ENCODE data around the gene KCNH5.
"Not testable (repeated sequence)": the region's sequence is repeated elsewhere in the genome, so short reads cannot be mapped to it uniquely, and the experiment has no call there.

KCNH5 gene

DNA sequence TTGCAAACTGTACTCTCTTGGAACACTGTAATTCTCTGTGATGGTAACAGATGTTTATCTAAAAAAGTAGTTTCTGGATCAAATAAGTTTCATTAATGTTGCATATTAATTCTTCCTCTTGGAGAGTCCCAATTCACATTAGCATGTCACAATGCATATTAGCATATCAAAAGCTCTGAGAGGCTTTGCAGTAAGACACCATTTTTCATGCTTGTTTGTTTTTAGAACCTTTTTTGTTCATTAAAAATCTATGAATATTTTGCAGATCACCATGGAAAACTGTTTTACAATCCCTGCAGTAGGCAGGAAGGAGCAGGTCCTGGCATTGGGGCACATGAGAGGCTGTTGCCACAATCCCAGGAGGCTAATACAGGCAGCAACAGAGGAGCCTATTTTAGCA, 180.7 kb downstream of the KCNH5 start:
- DNase-seq = no peak

DNA sequence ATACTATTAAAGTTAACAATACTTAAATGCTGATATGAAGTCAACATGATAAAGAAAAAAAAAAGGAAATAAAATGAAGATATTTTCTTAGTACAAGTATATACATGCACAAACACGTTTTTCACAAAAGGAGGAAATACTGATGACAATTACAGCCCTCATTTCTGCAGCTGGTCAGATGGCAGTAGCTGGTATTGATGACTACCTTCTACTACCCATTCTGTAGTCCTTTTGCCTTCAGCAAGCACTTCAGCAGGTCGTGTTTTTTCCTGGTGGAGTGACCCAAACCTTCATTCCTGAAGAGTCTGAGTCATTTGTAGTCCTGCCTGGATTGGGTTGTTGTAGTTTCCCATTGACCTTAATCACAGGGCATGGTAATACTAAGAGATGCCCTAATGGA, 187.2 kb downstream of the KCNH5 start:
- not testable (repeated sequence) for DNase-seq

DNA sequence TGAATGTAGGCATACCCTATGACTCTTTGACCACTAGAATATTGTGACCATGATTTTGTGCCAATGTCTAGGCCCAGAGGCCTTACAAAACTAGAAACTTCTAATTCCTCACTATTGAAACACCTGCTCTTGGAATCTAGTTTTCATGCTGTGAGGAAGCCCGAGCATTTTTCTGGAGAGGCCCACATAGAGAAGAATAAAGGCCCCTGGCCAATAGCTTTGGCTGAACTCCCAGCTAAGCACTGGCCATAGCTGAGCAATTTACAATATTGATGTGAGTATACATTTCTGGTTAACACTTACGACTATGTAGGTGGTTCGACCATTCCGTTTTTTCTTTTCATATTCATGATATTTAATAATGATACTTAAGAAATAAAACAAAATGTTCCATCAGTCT, 190.3 kb downstream of the KCNH5 start:
- no peak for DNase-seq

DNA sequence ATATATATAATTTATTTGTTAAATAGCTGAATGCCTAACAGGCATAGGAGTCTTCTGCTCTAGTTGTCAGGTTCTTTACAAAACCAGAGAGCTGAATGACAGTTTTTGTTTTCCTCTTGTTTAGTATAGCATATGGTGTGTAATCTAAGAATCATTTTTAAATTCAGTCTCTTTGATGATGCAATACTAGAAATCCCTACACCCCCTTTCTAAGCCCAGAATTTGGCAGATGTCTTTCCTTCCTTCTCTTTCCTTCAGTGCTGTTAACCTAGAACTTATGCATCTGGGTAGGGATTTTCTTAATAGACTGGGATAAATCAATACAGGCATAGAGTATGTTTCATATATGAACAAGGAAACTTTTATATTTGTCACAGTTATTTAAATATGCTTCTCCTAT, 198.1 kb downstream of the KCNH5 start:
- no peak for DNase-seq

DNA sequence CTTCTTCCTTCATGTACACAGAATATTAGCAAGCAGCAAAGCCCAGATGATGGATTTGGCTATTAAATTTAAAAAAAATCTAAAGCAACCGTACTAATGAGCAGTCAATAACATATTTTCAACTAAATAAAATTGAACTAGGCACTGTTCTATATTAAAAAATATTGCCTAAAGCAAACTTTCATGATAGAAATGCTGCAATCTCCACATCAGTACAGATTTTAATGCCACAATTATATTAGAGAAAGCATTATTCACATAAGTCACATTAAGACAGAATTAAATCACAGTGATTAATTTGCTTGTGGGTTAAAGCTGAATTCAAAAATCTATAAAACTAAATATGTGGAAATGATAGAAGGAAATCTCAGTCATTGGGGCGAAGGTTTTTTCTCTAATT, 200.7 kb downstream of the KCNH5 start:
- no peak for DNase-seq

DNA sequence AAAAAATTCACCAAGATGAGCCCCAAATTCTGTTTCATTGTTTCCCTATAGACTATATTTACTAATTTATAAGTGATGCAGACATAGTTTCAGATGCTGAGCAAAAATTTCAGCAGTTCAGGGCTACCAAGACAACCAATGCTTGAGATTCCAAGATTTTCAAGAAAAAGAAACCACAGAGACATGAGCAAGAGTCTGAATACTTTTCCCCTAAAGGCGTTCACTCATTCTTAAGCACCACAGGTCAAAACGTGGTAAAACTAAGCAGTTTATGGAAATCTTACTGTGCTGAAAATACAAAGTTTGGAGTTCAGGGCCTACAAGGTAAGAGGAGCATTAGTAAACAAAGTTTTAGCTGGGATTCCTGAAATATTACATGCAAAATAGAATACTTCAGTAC, 221.2 kb downstream of the KCNH5 start:
- no peak for DNase-seq

DNA sequence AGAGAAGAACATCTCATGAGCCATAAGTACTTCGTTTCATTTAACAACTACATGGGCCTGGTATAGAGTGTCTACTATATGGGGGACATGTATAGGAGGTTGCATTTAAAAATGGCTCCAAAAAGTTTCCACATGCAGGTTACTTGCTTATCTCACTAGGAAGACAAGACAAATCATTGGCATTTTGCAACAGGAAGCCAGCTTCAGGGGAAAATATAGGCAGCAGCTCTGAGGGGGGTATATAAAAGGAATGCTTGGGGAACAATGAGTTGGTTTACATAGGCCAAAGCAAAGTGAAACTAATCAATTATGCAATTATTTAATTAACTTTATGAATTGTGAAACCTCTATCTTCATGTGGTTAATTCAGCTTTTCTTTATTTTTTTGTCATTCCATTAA, 225.3 kb downstream of the KCNH5 start:
- no peak for DNase-seq

DNA sequence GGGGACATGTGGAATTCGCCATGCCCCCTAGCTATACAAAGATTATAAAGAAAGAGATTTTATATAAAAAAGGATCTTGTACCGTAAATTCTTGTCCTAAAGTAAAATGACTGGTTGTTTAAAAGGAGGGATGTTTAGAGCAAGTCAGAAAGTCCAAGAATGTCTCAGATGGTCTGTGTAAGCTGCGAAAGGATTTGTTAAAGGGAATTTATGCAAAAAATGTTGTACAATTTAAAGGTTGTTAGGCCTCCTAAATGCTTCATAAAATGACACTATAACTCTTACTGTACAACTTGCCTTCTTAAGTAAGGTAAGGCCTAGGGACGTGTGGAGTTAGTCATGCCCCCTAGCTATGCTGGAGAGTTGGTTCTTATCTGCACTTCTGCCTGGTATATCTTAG, 237.6 kb downstream of the KCNH5 start:
- DNase-seq = no peak

DNA sequence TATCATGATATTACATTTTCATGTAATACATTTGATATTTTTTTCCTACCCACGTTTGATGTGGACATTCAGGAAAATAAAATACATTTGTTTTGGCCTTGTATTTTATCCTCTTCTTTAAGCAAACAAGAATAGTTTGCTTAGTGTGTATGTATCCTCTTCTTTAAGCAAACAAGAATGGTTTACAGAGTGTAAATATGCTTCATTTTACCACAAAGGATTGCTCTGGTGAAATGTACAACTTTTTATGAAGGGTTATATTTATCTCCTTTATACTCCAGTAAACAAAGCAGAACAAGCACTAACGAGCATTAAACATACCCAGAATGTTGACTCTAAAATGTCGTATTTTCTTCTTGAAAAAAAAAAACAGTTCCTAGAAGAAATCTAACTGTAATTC, 244.7 kb downstream of the KCNH5 start:
- no peak for DNase-seq

DNA sequence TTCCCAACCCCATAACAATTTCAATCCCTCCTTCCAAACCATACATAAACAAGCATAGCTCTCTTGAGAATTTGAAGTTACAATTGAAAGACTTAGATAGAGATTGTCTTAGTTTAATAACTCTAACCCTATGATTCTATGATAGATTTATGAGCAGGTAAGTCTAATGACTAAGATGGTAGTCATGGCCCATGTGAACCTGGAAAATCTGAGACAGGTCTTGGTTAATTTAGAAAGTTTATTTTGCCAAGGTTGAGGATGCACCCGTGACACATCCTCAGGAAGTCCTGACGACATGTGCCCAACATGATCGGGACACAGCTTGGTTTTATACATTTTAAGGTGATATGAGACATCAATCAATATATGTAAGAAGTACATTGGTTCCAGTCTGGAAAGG, 248.8 kb downstream of the KCNH5 start:
- no peak for DNase-seq

DNA sequence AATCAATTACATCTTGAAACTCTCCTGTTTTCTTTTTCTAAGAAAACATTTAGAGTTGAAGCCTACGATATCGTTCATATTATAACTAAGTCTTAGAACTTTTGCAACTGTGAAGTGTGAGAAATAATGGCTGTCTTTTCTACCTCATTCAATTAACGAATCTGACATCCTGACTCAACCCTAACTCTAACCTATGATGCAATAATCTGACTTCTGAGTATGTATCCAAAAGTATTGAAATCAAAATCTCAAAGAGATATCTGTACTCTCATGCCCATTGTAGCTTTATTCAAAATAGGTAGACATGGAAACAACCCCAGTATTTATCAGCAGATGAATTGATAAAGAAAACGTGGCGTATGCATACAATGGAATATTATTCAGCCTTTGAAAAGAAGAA, 252.7 kb downstream of the KCNH5 start:
- no peak for DNase-seq

DNA sequence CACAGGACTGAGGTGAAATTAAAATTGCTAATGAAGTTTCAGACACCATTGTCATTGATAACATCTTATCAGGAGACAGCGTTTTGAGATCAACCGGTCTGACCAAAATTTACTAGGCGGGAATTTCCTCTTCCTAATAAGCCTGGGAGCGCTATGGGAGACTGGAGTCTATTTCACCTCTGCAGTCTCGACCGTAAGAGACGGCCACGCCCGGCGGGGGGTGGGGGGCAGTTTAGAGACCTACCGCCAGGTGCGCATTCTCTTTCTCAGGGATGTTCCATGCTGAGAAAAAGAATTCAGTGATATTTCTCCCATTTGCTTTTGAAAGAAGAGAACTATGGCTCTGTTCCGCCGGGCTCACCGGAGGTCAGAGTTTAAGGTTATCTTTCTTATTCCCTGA, 263.9 kb downstream of the KCNH5 start:
- DNase-seq = not testable (repeated sequence)

DNA sequence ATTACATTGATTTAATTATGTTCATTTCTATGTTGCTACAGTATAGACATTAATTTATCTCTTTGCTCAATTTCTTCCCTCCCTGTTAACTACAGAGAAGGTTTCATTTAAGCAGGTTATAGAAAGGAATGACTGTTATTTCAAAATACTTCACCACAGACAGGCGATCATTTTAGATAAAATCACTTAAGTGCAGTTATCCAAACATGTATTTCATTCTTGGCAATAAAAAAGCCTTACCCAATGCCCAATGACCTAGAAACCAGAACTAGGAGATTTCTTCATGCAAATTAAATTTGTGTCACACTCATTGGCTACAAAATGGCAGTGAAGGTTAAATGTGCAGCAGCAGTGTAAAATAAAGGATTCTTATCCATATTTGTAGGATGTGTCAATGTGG, 266.4 kb downstream of the KCNH5 start:
- no peak for DNase-seq

DNA sequence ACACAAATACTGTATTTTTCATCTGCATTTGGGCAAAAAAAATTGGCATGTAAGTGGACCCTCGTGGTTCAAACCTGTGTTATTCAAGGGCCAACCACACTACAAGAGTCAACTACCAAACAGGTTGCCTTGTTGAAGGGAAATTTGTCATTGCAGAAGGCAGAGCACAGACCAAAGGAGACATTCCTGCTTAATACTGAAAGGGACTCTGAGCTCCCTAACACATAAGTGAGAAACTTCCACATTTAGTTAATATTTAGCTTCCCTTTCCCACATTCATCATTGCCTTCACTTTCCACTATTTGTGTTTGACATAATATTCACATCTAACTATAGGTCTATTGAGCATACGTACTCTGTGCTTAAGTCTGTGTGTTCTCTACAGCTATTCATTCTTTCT, 266.9 kb downstream of the KCNH5 start:
- DNase-seq = no peak

DNA sequence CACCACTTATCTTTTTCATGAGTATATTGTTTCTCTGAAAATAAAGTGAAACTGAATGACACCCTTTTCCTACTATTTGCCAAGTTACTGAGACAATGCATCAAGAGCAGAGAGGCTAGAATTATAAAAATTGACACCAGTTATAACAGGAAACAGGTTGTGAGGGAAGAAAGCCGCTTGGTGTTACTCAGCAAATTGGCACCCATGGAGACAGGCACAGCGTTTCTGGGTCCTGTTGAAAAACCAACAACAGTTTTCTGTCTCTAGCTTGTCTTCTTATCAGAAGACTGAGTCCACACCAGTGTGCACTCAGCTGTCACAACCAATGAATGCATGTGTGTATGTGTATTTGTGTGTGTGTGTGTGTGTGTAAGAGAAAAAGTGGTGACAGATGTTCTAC, 267.7 kb downstream of the KCNH5 start:
- DNase-seq = no peak

DNA sequence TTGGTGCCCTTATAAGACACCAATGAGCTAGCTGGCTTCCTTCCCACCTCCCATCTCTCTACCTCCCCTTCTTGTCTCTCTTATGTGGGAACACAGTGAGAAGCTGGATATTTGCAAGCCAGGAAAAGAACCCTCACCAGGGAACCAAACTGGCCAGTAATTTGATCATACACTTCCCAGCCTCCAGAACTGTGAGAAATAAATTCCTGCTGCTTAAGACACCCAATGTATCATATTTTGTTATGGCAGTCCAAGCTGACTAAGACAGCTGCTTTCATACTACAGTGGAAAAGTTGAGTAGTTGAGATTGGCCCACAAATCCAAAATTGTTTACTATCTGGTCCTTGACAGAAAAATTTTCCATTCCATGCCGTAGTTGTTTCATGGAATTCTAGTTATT, 269.0 kb downstream of the KCNH5 start:
- DNase-seq = no peak

DNA sequence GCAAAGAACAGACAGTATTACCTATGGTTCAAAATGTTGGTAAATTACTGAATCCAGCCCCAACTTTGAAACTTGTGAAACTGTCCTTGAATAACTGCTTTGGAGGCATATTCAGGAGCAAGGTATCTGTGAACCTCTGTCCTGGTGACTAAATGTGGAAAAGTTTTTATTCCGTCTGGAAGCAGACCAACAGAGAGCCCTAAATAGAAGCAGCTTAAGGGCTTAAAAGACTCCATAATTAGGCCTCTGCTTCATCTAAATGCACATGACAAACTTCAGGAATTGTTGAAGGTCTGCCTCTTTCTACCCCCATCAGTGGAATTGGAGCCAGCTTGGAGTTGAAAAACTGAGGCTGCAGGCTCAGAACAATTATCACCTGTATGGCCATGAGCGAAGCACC, 276.5 kb downstream of the KCNH5 start:
- DNase-seq = no peak

DNA sequence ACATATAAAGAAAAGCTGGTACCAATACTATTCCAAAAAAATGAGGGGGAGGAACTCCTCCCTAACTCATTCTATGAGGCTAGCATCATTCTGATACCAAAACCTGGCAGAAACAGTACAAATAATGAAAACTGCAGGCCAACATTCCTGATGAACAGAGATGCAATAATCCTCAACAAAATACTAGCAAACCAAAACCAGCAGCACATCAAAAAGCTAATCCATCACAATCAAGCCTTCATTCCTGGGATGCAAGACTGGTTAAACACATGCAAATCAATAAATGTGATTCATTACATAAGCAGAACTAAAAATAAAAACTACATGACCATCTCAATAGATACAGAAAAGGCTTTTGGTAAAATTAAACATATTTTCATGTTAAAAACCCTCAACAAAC, 281.3 kb downstream of the KCNH5 start:
- DNase-seq = no peak

DNA sequence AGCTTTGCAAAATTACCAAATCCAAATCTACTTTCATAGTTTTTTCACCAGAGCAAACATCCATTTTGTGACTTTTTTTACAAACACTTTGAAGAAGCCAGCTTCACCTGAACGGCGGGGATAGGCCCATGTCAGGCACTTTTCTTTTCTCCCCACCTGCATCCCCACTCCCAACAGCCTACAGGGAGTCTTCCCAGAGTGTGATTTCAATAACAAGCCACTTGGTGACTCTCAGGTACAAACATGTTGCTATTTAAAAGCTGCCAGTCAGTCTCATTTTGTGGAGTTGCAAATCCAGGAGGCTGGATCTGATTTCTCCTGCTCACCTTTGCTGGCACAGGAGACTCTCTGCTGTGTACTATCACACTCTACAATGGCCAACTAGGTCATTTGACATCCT, 285.5 kb downstream of the KCNH5 start:
- DNase-seq = no peak

DNA sequence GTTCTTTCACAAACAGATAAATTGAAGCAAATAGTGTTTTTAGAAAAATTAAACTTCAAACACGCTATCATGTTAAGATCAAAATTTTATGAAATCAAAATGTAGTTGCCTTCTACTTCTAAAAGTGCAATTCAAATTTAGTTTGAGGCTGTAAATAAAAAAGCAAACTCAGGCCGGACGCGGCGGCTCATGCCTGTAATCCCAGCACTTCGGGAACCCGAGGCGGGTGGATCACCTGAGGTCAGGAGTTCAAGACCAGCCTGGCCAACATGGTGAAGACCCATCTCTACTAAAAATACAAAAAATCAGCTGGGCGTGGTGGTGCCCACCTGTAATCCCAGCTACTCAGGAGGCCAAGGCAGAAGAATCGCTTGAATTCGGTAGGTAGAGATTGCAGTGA, 298.4 kb downstream of the KCNH5 start:
- DNase-seq = not testable (repeated sequence)

DNA sequence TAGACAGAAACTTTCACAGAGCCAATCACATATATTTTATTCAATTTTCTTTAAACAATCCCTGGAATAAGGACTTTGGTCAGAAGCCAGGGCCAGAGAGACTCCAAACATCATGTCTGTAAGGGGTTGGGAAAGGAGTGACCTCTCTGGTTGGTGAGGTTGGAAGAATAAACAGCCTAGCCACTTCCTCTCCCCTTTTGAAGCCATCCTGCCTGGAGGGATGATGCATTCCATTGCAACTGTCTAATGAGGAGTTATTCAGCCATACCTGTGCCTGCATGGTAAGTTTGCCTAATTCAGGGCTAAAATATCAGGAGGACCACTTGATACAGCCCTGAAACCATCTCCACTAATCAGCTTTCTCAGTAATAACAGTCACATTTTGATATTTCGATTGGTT, 299.8 kb downstream of the KCNH5 start:
- DNase-seq = no peak

DNA sequence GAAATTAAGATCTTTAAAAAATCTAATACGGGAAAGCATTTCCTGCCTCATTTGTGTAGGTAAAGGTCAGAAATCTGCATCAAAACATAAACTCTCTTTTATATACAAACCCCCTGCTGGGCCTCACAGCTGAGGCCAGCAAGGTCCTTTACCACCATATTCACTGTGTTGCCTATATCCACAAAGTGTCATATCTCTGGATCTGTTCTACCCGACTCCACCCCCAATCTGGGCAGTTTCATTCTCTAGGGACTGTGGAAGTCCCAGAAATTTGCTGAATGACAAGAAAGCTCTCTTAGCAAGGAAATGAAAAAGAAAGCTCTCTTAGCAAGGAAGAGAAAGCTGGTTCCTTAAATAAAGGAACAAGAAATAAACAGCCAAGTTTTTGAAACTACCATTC, 301.7 kb downstream of the KCNH5 start:
- DNase-seq = no peak

DNA sequence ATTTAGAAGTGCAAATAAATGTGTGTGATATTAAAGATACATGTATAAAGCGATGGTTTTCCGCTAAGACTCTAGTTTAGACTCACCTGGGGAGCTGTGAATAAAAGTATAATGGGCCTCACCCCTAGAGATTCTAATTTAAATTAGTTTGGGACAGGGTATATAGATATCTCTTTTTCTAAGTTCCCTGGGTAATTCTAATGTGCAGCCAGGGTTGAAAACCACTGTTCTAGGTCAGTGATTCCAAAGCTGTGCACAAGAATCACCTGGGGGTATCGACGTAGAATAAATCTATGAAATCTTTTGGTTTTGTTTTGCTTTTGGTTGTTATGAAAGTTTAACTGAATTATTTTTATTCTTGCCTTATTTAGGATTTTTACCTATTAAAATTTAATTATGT, 302.1 kb downstream of the KCNH5 start:
- DNase-seq = no peak

DNA sequence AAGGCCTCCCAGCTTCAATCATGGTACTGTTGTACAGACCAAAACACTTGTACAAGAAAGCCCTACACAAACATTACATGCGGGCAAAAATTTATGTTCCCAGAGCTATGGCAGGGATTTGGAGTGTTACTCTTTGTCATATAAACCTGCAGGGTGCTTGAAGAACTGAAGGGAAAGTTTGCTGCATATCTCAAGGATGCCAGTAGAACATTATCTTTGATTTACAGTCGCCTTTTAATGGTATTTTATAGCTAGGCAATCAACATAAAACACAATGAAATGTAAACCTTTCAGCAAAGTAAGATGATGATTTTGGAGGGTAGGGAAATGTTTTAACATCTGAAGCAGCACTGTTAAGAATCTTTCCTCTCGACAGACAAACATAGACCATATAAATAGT, 305.6 kb downstream of the KCNH5 start:
- no peak for DNase-seq

DNA sequence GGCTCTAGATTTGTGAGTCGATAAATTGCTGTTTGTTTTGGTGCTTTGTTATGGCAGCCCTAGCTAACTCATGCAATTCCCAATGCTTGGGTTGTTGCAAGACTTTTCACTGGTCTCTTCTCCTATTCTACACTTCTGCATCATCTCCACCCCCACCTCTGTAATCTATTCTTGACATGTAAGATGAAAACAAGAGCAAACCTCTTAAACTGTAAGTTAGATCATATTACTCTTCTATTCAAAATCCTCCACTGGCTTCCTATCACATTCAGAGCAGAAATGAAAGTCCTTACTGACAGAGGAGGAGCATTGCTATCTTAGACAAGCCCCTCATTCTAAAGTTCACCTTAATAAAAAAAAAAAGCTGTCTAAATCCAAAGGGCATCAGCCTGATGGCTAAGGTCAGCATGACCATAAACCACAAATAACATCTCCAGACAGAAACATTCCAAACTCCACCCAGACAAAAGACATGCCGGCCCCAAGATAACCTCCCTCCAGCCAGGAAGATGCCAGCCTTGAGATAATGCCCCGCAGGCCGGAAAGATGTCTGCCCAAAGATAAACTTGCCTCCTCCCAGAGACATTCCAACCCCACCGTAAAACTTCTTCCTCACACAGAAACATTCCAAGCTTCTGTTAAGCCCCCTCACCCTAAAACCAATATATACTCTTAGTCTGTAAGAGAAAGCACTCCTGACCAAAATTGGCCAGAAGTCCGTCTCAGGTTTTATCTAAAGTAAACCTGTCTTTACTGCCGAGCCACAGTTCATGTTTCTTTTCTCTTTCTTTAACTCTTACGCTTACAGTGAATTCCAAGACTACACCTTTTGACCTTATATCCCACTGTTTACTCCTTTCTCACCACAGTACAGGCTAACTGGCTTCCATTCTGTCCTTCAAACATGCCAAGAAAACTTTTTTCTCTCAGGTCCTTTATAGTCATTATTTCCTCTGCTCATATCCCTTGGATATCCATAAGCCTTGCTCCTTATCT, 308.9 kb downstream of the KCNH5 start:
- no peak for DNase-seq

Data from eye (tissue), 1 donor.